H1 (cell line): Measurements from ENCODE around the gene GBE1. TPM values are rescaled to one million over a fixed set of nuclear protein-coding genes. Genes with fewer than 3 reads are reported as not detected.

Experiments used
- CTCF ChIA-PET: fragments of 300-600 bp; sonication (Branson Sonifier 250); formaldehyde crosslinking; loops from one replicate; lab custom pipeline; 2021; ENCODE audit not compliant: partially characterized antibody; lab: Charles Lee
- POLR2A ChIA-PET: fragments of 300-600 bp; sonication (Branson Sonifier 250); formaldehyde crosslinking; loops from one replicate; lab custom pipeline; 2021; ENCODE audit warnings: inconsistent platforms; ENCODE audit not compliant: partially characterized antibody; lab: Charles Lee
- DNase-seq, 2 experiments: peaks; one replicate each; pipeline versions ENCODE4 v3.0.0 to v3.0.0-alpha.2; 2010 to 2022; ENCODE audit warnings: low spot score in 2 of 2, low read depth in 1 of 2, mixed read lengths in 1 of 2
- FAIRE-seq: peaks from 2 replicates; lab custom pipeline; 2011; peaks lifted over from hg19 to GRCh38; lab: Jason Lieb, UNC
- H2AFZ ChIP-seq: 2 replicates; pipeline ENCODE4 v1.8.1; 2012; ENCODE audit warnings: low read length, inconsistent platforms
- H2AK5ac ChIP-seq: 2 replicates; pipeline ENCODE4 v1.6.1; 2013; ENCODE audit warnings: low read depth, low read length
- H2BK120ac ChIP-seq: replicated peaks from 2 replicates; pipeline ENCODE3; 2013; ENCODE audit warnings: low read depth, low read length, inconsistent platforms
- H2BK12ac ChIP-seq: 2 replicates; pipeline ENCODE4 v1.6.1; 2013; ENCODE audit warnings: low read depth, low read length
- H2BK15ac ChIP-seq: 2 replicates; pipeline ENCODE4 v1.6.1; 2013; ENCODE audit warnings: low read length
- H2BK20ac ChIP-seq: 2 replicates; pipeline ENCODE4 v1.6.1; 2013; ENCODE audit warnings: low read length
- H2BK5ac ChIP-seq: 2 replicates; pipeline ENCODE4 v1.6.1; 2013; ENCODE audit warnings: low read depth, low read length
- H3K14ac ChIP-seq: 2 replicates; pipeline ENCODE4 v1.6.1; 2013; ENCODE audit warnings: inconsistent platforms; ENCODE audit not compliant: insufficient read length
- H3K18ac ChIP-seq: 2 replicates; pipeline ENCODE4 v1.6.1; 2013; ENCODE audit warnings: low read length; ENCODE audit errors: extremely low read depth
- H3K23ac ChIP-seq: 2 replicates; pipeline ENCODE4 v1.6.1; 2013; ENCODE audit warnings: inconsistent platforms; ENCODE audit not compliant: insufficient read length
- H3K23me2 ChIP-seq: 2 replicates; pipeline ENCODE4 v1.6.1; 2013; ENCODE audit warnings: low read depth, low read length
- H3K27ac ChIP-seq: 2 replicates; pipeline ENCODE4 v1.6.1; 2011; ENCODE audit warnings: low read depth, low read length, inconsistent platforms
- H3K27me3 ChIP-seq, 4 experiments: replicated peaks in 1 of 4; 1 replicate in 1 of 4; 2 replicates in 3 of 4; pipeline versions ENCODE4 v1.6.1 to v1.8.1; 2011 to 2013; ENCODE audit warnings: low read length in 3 of 4, mild to moderate bottlenecking in 3 of 4, inconsistent platforms in 2 of 4, mixed read lengths in 2 of 4, moderate library complexity in 1 of 4; ENCODE audit not compliant: control insufficient read depth in 3 of 4, insufficient read depth in 3 of 4; ENCODE audit errors: extremely low read depth in 1 of 4
- H3K36me3 ChIP-seq, 4 experiments: 2 replicates each; pipeline versions ENCODE4 v1.6.1 to v1.8.1; 2011 to 2013; ENCODE audit warnings: mild to moderate bottlenecking in 4 of 4, low read length in 3 of 4, moderate library complexity in 2 of 4, control low read depth in 1 of 4, inconsistent platforms in 1 of 4; ENCODE audit not compliant: insufficient read depth in 4 of 4, control insufficient read depth in 2 of 4
- H3K4ac ChIP-seq: replicated peaks from 2 replicates; pipeline ENCODE3; 2013; ENCODE audit warnings: low read length, low read depth, mixed read lengths, inconsistent platforms; ENCODE audit not compliant: insufficient read length
- H3K4me1 ChIP-seq, 4 experiments: replicated peaks in 1 of 4; 1 replicate in 1 of 4; 2 replicates in 3 of 4; pipeline versions ENCODE4 v1.6.1 to v1.8.1; 2011 to 2013; ENCODE audit warnings: low read length in 3 of 4, inconsistent platforms in 2 of 4, mixed read lengths in 1 of 4; ENCODE audit not compliant: insufficient read depth in 4 of 4, control insufficient read depth in 3 of 4
- H3K4me2 ChIP-seq, 2 experiments: 2 replicates each; pipeline versions ENCODE4 v1.6.1 to v1.8.1; 2011 to 2013; ENCODE audit warnings: low read depth in 2 of 2, low read length in 2 of 2, control low read depth in 1 of 2, inconsistent platforms in 1 of 2, mild to moderate bottlenecking in 1 of 2; ENCODE audit not compliant: insufficient read depth in 1 of 2
- H3K4me3 ChIP-seq, 4 experiments: fragments of 200-600, 300-600 bp in 1 of 4; sonication (generic), shearing (Covaris generic), sonication (Bioruptor Twin) in 1 of 4; 2 replicates each; pipeline versions ENCODE4 v1.5.1 to v1.8.1; 2011 to 2016; ENCODE audit warnings: low read length in 4 of 4, low read depth in 3 of 4, control low read depth in 2 of 4, inconsistent platforms in 2 of 4, mild to moderate bottlenecking in 2 of 4, mixed read lengths in 1 of 4, moderate library complexity in 1 of 4; ENCODE audit not compliant: insufficient read depth in 2 of 4; ENCODE audit errors: extremely low read depth in 1 of 4
- H3K56ac ChIP-seq: replicated peaks from 2 replicates; pipeline ENCODE3; 2013; ENCODE audit warnings: low read depth, mild to moderate bottlenecking, mixed read lengths, low read length, inconsistent platforms; ENCODE audit not compliant: insufficient read length
- H3K79me1 ChIP-seq: 2 replicates; pipeline ENCODE4 v1.6.1; 2013; ENCODE audit warnings: low read depth, low read length, control low read depth
- H3K79me2 ChIP-seq, 2 experiments: 2 replicates each; pipeline versions ENCODE4 v1.6.1 to v1.8.1; 2012 to 2013; ENCODE audit warnings: low read length in 2 of 2, mild to moderate bottlenecking in 2 of 2, inconsistent platforms in 1 of 2; ENCODE audit not compliant: insufficient read depth in 2 of 2, control insufficient read depth in 1 of 2
- H3K9ac ChIP-seq, 4 experiments: replicated peaks in 1 of 4; 1 replicate in 1 of 4; 2 replicates in 3 of 4; pipeline versions ENCODE4 v1.6.1 to v1.8.1; 2011 to 2013; ENCODE audit warnings: low read depth in 3 of 4, low read length in 3 of 4, control low read depth in 2 of 4, mild to moderate bottlenecking in 2 of 4, moderate library complexity in 2 of 4, inconsistent platforms in 1 of 4; ENCODE audit errors: extremely low read depth in 1 of 4
- H3K9me3 ChIP-seq, 2 experiments: 2 replicates each; pipeline versions ENCODE4 v1.6.1 to v1.8.1; 2012 to 2013; ENCODE audit warnings: mild to moderate bottlenecking in 2 of 2, moderate library complexity in 2 of 2, control low read depth in 1 of 2, inconsistent platforms in 1 of 2, low read depth in 1 of 2, low read length in 1 of 2, mixed read lengths in 1 of 2; ENCODE audit not compliant: insufficient read depth in 2 of 2
- H4K20me1 ChIP-seq, 2 experiments: replicated peaks in 1 of 2; 2 replicates each; pipeline versions ENCODE3 to v1.8.1; 2011 to 2013; ENCODE audit warnings: inconsistent platforms in 2 of 2, low read length in 2 of 2, mild to moderate bottlenecking in 1 of 2; ENCODE audit not compliant: insufficient read depth in 2 of 2, control insufficient read depth in 1 of 2
- H4K5ac ChIP-seq: 2 replicates; pipeline ENCODE4 v1.6.1; 2013; ENCODE audit warnings: low read length, low read depth, mixed read lengths, inconsistent platforms; ENCODE audit not compliant: insufficient read length
- H4K8ac ChIP-seq: 2 replicates; pipeline ENCODE4 v1.8.0; 2013; ENCODE audit warnings: mild to moderate bottlenecking, moderate library complexity, low read length, inconsistent platforms; ENCODE audit not compliant: insufficient read depth; ENCODE audit errors: extremely low read depth
- H4K91ac ChIP-seq: replicated peaks from 2 replicates; pipeline ENCODE3; 2013; ENCODE audit warnings: low read length, mixed read lengths, inconsistent platforms; ENCODE audit not compliant: insufficient read length
- GABPA ChIP-seq: IDR thresholded peaks from 2 replicates; pipeline ENCODE4 v1.6.1; 2011; ENCODE audit warnings: mild to moderate bottlenecking, low read length, moderate library complexity, borderline replicate concordance; ENCODE audit not compliant: insufficient read depth
- MAFK ChIP-seq: IDR thresholded peaks from 2 replicates; pipeline ENCODE4 v1.6.1; 2012; ENCODE audit warnings: low read depth, mild to moderate bottlenecking, improper control_type of control experiment, low read length
- WGBS, 2 experiments: shearing (Covaris generic) in 1 of 2; methylation state at CpG; one replicate each; pipeline versions ENCODE4 v1.1.6 to v1.1.7; 2013 to 2015; ENCODE audit warnings: low lambda C conversion rate in 2 of 2, mixed read lengths in 2 of 2, inconsistent platforms in 1 of 2, low coverage in 1 of 2, missing lambda C conversion rate in 1 of 2; ENCODE audit not compliant: insufficient replicate concordance in 2 of 2, insufficient coverage in 1 of 2, insufficient read length in 1 of 2; ENCODE audit errors: extremely low coverage in 1 of 2, missing lambda C conversion rate in 1 of 2; 5-methylcytosine and 5-hydroxymethylcytosine counted together
- polyA plus RNA-seq, 7 experiments: library from polyadenylated mRNA; depleted of rRNA in 3 of 7; stranded (reverse) in 5 of 7; unstranded in 2 of 7; fragments of >200 nt in 5 of 7; fragments of 200-250 nt in 2 of 7; gene quantifications; 1 replicate in 5 of 7; 2 replicates in 1 of 7; 4 replicates in 1 of 7; pipeline versions ENCODE4 v1.2.1 to v1.2.3, GENCODE V29; 2011 to 2013; ENCODE audit warnings: missing spikeins in 2 of 7, mixed read lengths in 2 of 7
- total RNA-seq: library from RNA; stranded (reverse); fragmentation: NEBNext Ultra II Directional; extraction: Animal tissue kit (Norgen Biotek cat#: 25700); gene quantifications from 2 replicates; pipeline ENCODE4 v1.2.1, GENCODE V29; 2021

The GBE1 gene
- total and polyA plus RNA-seq, 2 of the 8 experiments (the other 6 are each of a cell fraction or from before 2014, with no cell fraction given): 3.3 to 7.3 TPM

DNA sequence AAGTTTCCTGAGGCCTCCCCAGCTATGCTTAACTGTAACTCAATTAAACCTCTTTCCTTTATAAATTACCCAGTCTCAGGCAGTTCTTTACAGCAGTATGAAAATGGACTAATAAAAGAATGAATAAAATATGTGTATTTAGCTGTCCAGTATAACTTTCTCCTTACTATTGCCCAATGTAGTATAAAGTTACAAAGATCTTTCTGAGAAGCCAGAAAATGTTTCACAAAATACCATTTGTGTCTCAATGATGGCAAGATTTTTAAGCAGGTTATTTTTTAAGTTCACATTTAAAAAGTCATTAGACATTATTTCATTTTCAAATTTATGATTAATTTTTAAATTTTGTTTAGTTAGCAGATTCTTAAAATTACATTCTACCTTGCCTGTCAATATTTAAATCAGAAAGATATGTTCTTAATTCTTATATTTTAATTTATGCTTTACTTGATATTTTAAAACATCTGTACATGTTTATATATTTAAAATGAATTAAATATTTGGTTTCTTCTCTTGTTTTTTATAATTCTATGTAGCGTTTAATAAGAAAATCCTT lies 189.2 kb downstream of the GBE1 start:
- H3K56ac ChIP-seq: no peak overlapping the region
- H4K91ac ChIP-seq: no peak overlapping the region
- H3K4me2 ChIP-seq: no peak overlapping the region
- no peak overlapping the region for H2AK5ac ChIP-seq
- no peaks in the 10 kb centered on the region for H3K4me1 ChIP-seq
- DNase-seq: no peak
- no peak overlapping the region for H3K23ac ChIP-seq
- no peak overlapping the region for H2BK20ac ChIP-seq
- H3K4me3 ChIP-seq: no peak overlapping the region
- TF ChIP-seq MAFK (no peak), GABPA (no peak)
- no peak overlapping the region for H2BK12ac ChIP-seq
- H2BK5ac ChIP-seq: no peak overlapping the region
- FAIRE-seq: no peak
- no peaks in the 10 kb centered on the region for H3K79me2 ChIP-seq
- H3K14ac ChIP-seq: no peak overlapping the region
- no peak overlapping the region for H3K18ac ChIP-seq
- no peaks in the 10 kb centered on the region for H3K23me2 ChIP-seq
- H3K36me3 ChIP-seq: no peaks in the 10 kb centered on the region
- no peak overlapping the region for H4K5ac ChIP-seq
- peaks cover 0 to 1% (median 0%) of the 10 kb centered on the region in 4 experiments; a peak in 1 of 7 replicates for H3K27me3 ChIP-seq
- no peaks in the 10 kb centered on the region for H3K79me1 ChIP-seq
- POLR2A ChIA-PET: no interaction called here
- no peak overlapping the region for H2AFZ ChIP-seq
- H3K27ac ChIP-seq: no peak overlapping the region
- CTCF ChIA-PET: no interaction called here
- no peak overlapping the region for H3K4ac ChIP-seq
- H4K20me1 ChIP-seq: no peaks in the 10 kb centered on the region
- no peak overlapping the region for H3K9ac ChIP-seq
- H3K9me3 ChIP-seq: no peaks in the 10 kb centered on the region
- 89% methylated on average over 1 of the region's 1 CpG; no CpG with 5 or more reads in 1 of the 2 experiments for WGBS, 2 experiments
- no peak overlapping the region for H4K8ac ChIP-seq
- H2BK120ac ChIP-seq: no peak overlapping the region
- H2BK15ac ChIP-seq: no peak overlapping the region
